Measurements from ENCODE around the gene SLC29A3. TPM values are rescaled to one million over a fixed set of nuclear protein-coding genes. Genes with fewer than 3 reads are reported as not detected.

SLC29A3 gene
- total and polyA plus RNA-seq, 10 of the 15 experiments (the other 5 are each of a cell fraction or from before 2014, with no cell fraction given) = 1.5 to 4.0 (median 2.7) TPM

- Histone ChIP-seq H4K20me1 (ENCODE audit: control insufficient read depth, insufficient read depth) (no peaks in the 10 kb centered on the region), H3K27me3 (replicated peaks in 1 of 2; ENCODE audit: control insufficient read depth in 2 of 2, insufficient read depth in 2 of 2, low read length in 1 of 2) (no peaks in the 10 kb centered on the region), H3K27ac (ENCODE audit: control insufficient read depth, insufficient read depth) (no peak overlapping the region), H3K79me2 (ENCODE audit: control insufficient read depth, insufficient read depth, low read length) (no peaks in the 10 kb centered on the region), H3K9me3 (replicated peaks; ENCODE audit: control insufficient read depth, insufficient read depth, low read length) (no peaks in the 10 kb centered on the region), H2AFZ (ENCODE audit: control insufficient read depth, low read depth, low read length) (no peak overlapping the region), H3K4me2 (ENCODE audit: control insufficient read depth, insufficient read depth) (no peak overlapping the region), H3K4me1 (ENCODE audit: control insufficient read depth, insufficient read depth, low read length) (peaks cover 61% of the 10 kb centered on the region), H3K36me3 (ENCODE audit: control insufficient read depth in 2 of 2, insufficient read depth in 2 of 2, low read length in 1 of 2) (no peaks in the 10 kb centered on the region), H3K4me3 (no peak overlapping the region), H3K9ac (ENCODE audit: control insufficient read depth, insufficient read depth, low read length) (no peak overlapping the region)
- no peak for TF ChIP-seq SMAD5 (IDR thresholded peaks at IDR 0.05; ENCODE audit: low read depth)
- no peak for TF ChIP-seq STAT1 (conservative IDR thresholded peaks at IDR 0.05)
- no peak for TF ChIP-seq ESRRA (IDR thresholded peaks at IDR 0.05; ENCODE audit: low read length)
- no peak for TF ChIP-seq PAX8 (IDR thresholded peaks at IDR 0.05)
- TF ChIP-seq IRF3 (IDR thresholded peaks at IDR 0.05) = no peak
- TF ChIP-seq HDAC2 (IDR thresholded peaks at IDR 0.05) = no peak
- TF ChIP-seq POLR2AphosphoS5 (IDR thresholded peaks at IDR 0.05; ENCODE audit: low read length) = no peak
- no peak for TF ChIP-seq STAT3 (IDR thresholded peaks at IDR 0.05; ENCODE audit: low read depth, low read length)
- no peak for TF ChIP-seq RELA (IDR thresholded peaks at IDR 0.05; ENCODE audit: borderline replicate concordance, partially characterized antibody)
- no peak for TF ChIP-seq USF1 (IDR thresholded peaks at IDR 0.05; ENCODE audit: borderline replicate concordance, extremely low read length, insufficient read depth, low read depth, low read length)
- TF ChIP-seq NR2C1 (IDR thresholded peaks at IDR 0.05) = no peak
- no peak for TF ChIP-seq ZNF207 (IDR thresholded peaks at IDR 0.05; ENCODE audit: borderline replicate concordance)
- BruUV-seq (replicated peaks) = no TSS peak
- CTCF ChIA-PET = interaction anchor here (1.6 to 17.5 kb wide), 5 partner anchors 9 to 322 kb away, joined by 3 to 359 read pairs (median 5); partner anchors contain the start of gene SLC29A3
- intact Hi-C loops (cut with micrococcal nuclease; ENCODE audit: unreplicated experiment) (loop anchor here (5.0 kb wide), 1 partner anchor 673 kb away; no protein-coding TSS in a partner anchor), in situ Hi-C loops (cut with MboI) (no loop called here)
- no peak for FAIRE-seq
- SMC1A ChIA-PET (ENCODE audit: uncharacterized antibody, unreplicated experiment) = interaction anchor here (0.7 to 18.0 kb wide), 5 partner anchors 11 to 394 kb away, joined by 3 to 249 read pairs (median 3); partner anchors contain the start of gene SLC29A3
- 90% methylated on average over 11 of the region's 11 CpGs for WGBS (ENCODE audit: insufficient coverage, insufficient replicate concordance, low lambda C conversion rate, missing lambda C conversion rate)
- no peak for DNase-seq (ENCODE audit: low read depth, low spot score)
- RAD21 ChIA-PET (ENCODE audit: unreplicated experiment) = interaction anchor here (1.6 to 7.2 kb wide), 3 partner anchors 10 to 55 kb away, joined by 6 to 77 read pairs (median 40); partner anchors contain the start of gene SLC29A3
- POLR2A ChIA-PET = interaction anchor here (0.6 to 1.9 kb wide), 2 partner anchors 55 to 1267 kb away, joined by 3 to 10 read pairs; partner anchors contain the start of gene SLC29A3
- no peak for ATAC-seq
Observed at GRCh38 chr10:71374481-71375233, 55.6 kb downstream of the SLC29A3 start.

Data from GM12878 (cell line).